ENCODE measurements around the gene RIBC2. TPM values are rescaled to one million over a fixed set of nuclear protein-coding genes. Genes with fewer than 3 reads are reported as not detected.

RIBC2 gene
- total and polyA plus RNA-seq, 8 donors = 4.3 to 12.1 (median 8.9) TPM

DNA sequence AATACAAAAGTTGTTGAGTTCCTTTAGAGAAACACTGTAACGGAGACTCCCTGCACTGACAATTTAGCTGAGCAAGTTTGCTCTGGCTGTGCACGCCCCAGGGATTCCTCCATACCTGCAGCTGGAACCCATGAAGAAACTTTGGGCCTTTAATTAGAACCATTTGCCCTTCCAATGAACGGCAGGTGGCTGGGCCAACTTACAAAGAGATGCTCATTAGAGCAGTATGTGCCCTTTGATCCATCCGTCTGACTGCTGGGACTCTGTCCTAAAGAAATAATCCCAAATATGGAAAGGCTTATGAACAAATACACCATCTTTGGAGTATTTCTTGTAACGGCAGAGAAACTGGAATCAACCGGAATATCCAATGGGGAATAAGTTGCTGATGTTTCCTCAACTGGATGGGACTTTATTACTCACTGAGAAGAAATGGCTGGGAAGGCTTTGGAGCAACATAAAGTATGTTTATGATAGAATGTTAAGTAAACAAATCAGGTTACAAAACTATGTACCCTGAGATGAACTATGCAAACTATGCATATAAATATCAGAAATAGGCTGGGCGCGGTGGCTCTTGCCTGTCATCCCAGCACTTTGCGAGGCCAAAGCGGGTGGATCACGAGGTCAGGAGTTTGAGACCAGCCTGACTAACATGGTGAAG, 64.7 kb downstream of the RIBC2 start:
- H3K27me3 ChIP-seq = peaks cover 0 to 8% of the 10 kb centered on the region in 2 donors
- no peaks in the 10 kb centered on the region for H3K4me1 ChIP-seq
- H3K9me3 ChIP-seq = no peaks in the 10 kb centered on the region
- no peak for DNase-seq
- no peak for TF ChIP-seq CTCF (IDR thresholded peaks at IDR 0.05)
- H3K27ac ChIP-seq = no peak overlapping the region
- no peak for ATAC-seq
- no peak overlapping the region for H3K4me3 ChIP-seq
- intact Hi-C loops (cut with DNase I) = no loop called here
- no peaks in the 10 kb centered on the region for H3K36me3 ChIP-seq

GRCh38 chr22:45480717-45481116, 67.2 kb downstream of the RIBC2 start:
- no peak overlapping the region for H3K27ac ChIP-seq
- no peak overlapping the region for H3K4me3 ChIP-seq
- ATAC-seq (no peak), DNase-seq (no peak)
- no peaks in the 10 kb centered on the region for H3K36me3 ChIP-seq
- H3K4me1 ChIP-seq = no peaks in the 10 kb centered on the region
- intact Hi-C loops (cut with DNase I) = no loop called here
- no peak for TF ChIP-seq CTCF (IDR thresholded peaks at IDR 0.05)
- H3K9me3 ChIP-seq = no peaks in the 10 kb centered on the region
- H3K27me3 ChIP-seq = peaks cover 0 to 17% of the 10 kb centered on the region in 2 donors

DNA sequence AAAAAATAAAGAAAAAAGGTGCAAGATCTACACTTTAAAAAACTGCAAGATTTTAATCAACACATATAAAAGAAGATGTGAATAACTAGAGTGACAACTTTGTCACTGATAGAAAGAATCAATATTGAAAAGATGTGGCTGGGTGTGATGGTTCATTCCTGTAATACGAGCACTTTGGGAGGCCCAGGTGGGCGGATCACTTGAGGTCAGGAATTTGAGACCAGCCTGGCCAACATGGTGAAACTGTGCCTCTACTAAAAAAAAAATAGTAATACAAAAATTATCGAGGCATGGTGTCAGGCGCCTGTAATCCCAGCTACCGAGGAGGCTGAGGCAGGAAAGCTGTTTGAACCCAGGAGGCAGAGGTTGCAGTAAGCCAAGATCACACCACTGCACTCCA, 68.2 kb downstream of the RIBC2 start:
- Histone ChIP-seq H3K27me3 (peaks cover 0 to 11% of the 10 kb centered on the region in 2 donors), H3K4me3 (no peak overlapping the region), H3K27ac (no peak overlapping the region), H3K9me3 (no peaks in the 10 kb centered on the region), H3K4me1 (no peaks in the 10 kb centered on the region), H3K36me3 (no peaks in the 10 kb centered on the region)
- ATAC-seq (no peak), DNase-seq (no peak)
- intact Hi-C loops (cut with DNase I) = no loop called here
- no peak for TF ChIP-seq CTCF (IDR thresholded peaks at IDR 0.05)

Other genes with a start within 250 kb of the RIBC2 start
- 10 to 100 TPM; 54.7 to 70.0 TPM for gene NUP50, start 249.8 kb upstream of the RIBC2 start, total RNA-seq
- gene NUP50, start 249.8 kb upstream of the RIBC2 start, polyA plus RNA-seq (ENCODE audit: insufficient read length in 6 of 6) = 10 to 100 TPM; 47.4 to 56.2 (median 51.2) TPM
- 10 to 100 TPM; 58.9 to 78.8 TPM for gene KIAA0930, start 172.8 kb upstream of the RIBC2 start, total RNA-seq
- 10 to 100 TPM; 12.1 to 19.0 (median 16.7) TPM for gene KIAA0930, start 172.8 kb upstream of the RIBC2 start, polyA plus RNA-seq (ENCODE audit: insufficient read length in 6 of 6)
- not detected for gene UPK3A, start 128.7 kb upstream of the RIBC2 start, total RNA-seq
- gene UPK3A, start 128.7 kb upstream of the RIBC2 start, polyA plus RNA-seq (ENCODE audit: insufficient read length in 6 of 6) = under 1 TPM in 5 of 6 donors, not detected in 1; 0.19 to 0.72 (median 0.27) TPM
- 10 to 100 TPM; 23.9 to 31.8 TPM for gene FAM118A, start 103.8 kb upstream of the RIBC2 start, total RNA-seq
- gene FAM118A, start 103.8 kb upstream of the RIBC2 start, polyA plus RNA-seq (ENCODE audit: insufficient read length in 6 of 6) = 100 to 1,000 TPM in 1 of 6 donors, 10 to 100 TPM in 5; 24.8 to 210 (median 46.0) TPM
- under 1 TPM; 0.10 to 0.15 TPM for gene SMC1B, start 94 bp upstream of the RIBC2 start, total RNA-seq
- gene SMC1B, start 94 bp upstream of the RIBC2 start, polyA plus RNA-seq (ENCODE audit: insufficient read length in 6 of 6) = under 1 TPM; 0.10 to 0.35 (median 0.24) TPM
- gene FBLN1, start 89.2 kb downstream of the RIBC2 start, total RNA-seq = 100 to 1,000 TPM; 351 to 447 TPM
- gene FBLN1, start 89.2 kb downstream of the RIBC2 start, polyA plus RNA-seq (ENCODE audit: insufficient read length in 6 of 6) = 100 to 1,000 TPM; 287 to 329 (median 305) TPM